CMK (cell line): ENCODE results near the gene STUB1.

ENCODE experiments used
- DNase-seq: peaks from one replicate; pipeline ENCODE4 v3.0.0-alpha.2; 2010; ENCODE audit warnings: low read depth

The STUB1 gene

GRCh38 chr16:679814-680624 lies at the start of gene STUB1:
TSS of gene STUB1 (plus strand) at chr16:680410. CDS start at chr16:680526, 116 bp downstream.
- no peak for DNase-seq

DNA sequence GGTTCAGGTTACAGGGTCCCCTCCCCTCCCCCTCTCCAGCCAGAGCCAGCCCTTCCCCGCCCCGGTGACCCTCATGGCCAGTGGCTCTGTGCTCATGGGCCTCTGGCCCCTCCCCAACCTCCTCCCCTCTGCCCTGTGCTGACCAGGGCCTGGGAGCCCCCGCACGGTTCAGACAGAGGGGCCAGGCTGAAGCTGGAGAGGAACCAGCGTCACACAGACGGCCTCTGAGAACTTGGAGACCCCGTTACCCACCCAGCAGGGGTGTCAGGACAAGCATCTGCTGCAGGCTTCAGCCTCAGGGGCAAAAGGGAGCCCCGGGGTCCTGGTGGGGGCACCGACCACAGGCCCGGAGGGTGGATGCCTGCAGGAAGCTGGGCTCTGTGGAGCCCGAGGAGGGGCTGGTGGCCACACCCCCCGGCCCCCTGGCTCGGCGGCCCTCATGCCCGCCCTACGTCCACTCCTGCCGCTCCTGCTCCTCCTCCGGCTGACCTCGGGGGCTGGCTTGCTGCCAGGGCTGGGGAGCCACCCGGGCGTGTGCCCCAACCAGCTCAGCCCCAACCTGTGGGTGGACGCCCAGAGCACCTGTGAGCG lies 49.3 kb upstream of the STUB1 start, which contains the start of gene WFIKKN1:
Gene WFIKKN1 (plus strand): TSS at position 171 of the 591 bp plus-strand sequence. CDS start 269 bp downstream, at position 440.
- no peak for DNase-seq

DNA sequence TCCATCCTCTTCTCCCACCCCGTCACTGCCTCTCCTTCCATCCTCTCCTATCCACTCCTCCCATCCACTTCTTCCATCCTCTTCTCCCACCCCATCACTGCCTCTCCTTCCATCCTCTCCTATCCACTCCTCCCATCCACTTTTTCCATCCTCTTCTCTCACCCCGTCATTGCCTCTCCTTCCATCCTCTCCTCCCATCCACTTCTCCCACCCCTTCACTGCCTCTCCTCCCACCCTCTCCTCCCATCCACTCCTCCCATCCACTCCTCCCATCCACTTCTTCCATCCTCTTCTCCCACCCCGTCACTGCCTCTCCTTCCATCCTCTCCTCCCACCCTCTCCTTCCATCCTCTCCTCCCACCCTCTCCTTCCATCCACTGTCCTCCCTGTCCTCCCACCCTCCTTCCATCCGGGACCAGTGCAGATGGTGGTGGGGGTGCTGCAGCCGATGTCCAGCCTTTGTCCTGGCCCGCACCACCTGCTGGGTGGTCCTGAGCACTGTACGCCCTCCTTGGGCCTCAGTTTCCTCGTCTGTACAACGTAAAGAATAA lies 48.3 kb upstream of the STUB1 start:
- no peak for DNase-seq

- no peak for DNase-seq
These were observed 47.5 kb upstream of the STUB1 start for GRCh38 chr16:632486-633335.

DNA sequence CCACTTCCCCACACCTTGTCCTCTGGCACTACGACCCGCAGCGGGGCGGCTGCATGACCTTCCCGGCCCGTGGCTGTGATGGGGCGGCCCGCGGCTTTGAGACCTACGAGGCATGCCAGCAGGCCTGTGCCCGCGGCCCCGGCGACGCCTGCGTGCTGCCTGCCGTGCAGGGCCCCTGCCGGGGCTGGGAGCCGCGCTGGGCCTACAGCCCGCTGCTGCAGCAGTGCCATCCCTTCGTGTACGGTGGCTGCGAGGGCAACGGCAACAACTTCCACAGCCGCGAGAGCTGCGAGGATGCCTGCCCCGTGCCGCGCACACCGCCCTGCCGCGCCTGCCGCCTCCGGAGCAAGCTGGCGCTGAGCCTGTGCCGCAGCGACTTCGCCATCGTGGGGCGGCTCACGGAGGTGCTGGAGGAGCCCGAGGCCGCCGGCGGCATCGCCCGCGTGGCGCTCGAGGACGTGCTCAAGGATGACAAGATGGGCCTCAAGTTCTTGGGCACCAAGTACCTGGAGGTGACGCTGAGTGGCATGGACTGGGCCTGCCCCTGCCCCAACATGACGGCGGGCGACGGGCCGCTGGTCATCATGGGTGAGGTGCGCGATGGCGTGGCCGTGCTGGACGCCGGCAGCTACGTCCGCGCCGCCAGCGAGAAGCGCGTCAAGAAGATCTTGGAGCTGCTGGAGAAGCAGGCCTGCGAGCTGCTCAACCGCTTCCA lies 46.7 kb upstream of the STUB1 start:
- no peak for DNase-seq

- DNase-seq = no peak
These were observed 46.0 kb upstream of the STUB1 start for GRCh38 chr16:634051-634670.

DNA sequence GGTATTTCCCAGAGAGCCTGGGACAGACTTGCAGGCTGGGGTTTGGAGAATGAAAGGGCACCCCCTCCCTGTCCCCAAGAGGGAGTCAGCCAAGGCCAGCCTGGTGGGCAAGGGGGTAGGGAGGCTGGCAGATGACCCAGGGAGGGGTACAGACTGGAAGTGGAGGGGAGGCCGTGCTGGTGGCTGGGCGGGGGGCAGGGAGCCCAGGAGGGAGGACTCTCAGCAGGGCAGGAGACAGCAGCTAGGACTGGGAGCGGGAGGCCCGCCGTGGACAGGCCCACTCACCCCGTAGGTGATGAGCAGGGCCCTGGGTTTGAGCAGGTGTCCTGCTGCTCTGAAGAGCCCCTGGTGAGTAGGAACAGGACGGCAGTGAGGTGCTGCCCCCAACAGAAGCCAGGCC lies 45.2 kb upstream of the STUB1 start:
- DNase-seq = no peak

DNA sequence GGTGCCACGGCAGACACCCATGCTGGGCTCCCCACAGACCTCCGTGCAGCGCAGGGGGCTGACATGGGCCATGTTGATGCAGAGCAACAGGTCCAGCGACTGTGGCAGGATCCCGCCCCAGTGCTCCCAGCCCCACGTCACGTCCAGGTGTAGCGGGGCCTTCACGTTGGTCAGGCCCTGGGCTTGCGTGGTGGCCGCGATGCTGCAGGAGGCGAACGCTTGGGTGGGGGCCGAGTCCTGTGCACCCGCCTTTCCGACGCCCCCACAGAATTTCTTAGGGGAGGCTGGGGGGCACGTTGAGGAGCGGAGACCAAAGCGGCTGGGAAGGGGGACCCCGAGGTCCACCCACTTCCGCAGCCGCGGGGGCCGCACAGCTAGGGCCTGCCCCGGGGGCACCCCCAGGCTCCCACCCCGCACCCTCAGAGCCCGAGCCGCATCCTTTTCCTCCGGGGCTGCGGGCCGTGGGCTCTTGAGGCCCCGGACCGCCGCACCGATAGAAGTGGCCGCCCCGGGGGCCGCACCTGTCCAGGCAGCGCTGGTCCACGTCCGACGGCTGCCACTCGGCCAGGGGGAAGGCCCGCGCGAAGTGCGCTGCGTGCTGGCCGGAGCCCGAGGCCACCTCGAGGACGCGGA lies 44.5 kb upstream of the STUB1 start:
- no peak for DNase-seq

GRCh38 chr16:636206-637080 lies 43.8 kb upstream of the STUB1 start, which contains the start of gene METTL26:
TSS of gene METTL26 (minus strand) at chr16:636305. CDS start at chr16:636290, 15 bp downstream.
- DNase-seq = peak; percentile 91

GRCh38 chr16:637081-638018 lies 42.9 kb upstream of the STUB1 start:
- no peak for DNase-seq

DNA sequence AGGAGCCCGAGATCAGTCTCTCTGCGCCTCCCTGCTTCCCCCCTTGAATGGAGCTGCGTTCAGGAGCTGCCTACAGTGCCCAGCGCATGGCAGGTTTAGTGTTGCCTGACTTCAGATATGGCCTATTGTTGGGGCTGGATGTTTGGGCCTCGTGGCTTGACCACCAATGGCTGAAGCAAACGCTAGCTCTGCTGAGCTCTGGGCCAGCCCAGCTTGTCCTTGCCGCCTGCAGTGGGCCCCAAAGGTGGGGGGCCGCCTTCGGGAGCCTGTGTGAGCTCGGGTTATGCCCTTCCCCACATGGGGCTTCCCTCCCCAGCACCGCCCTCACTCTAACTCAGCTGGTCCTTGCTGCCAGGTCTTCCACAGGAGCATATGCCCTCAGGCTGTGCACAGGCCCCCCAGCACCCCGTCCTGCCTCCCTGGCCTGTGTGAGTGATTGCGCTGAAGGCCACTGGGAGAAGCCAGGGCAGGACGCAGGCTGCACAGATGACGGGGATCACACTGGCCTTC lies 42.1 kb upstream of the STUB1 start:
- no peak for DNase-seq

DNA sequence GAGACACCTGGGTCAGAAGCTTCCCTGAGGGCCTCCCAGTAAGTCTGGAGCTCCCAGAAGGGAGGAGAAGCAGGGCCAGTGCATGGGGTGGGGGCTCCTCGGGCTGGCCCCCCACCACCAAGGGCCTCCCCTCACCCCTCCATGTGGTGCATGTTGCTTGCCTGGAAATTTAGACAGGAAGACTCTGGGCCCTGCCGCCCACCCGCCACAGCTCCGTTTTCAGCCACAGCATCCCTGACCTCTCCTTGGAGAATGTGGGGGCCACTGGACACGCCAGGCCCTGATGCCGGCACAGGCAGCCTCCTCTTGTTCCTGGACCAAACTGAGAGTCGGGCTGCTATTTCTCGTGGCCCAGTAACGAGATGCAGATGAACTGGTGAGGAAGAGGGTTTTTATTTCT lies 41.4 kb upstream of the STUB1 start:
- no peak for DNase-seq

DNA sequence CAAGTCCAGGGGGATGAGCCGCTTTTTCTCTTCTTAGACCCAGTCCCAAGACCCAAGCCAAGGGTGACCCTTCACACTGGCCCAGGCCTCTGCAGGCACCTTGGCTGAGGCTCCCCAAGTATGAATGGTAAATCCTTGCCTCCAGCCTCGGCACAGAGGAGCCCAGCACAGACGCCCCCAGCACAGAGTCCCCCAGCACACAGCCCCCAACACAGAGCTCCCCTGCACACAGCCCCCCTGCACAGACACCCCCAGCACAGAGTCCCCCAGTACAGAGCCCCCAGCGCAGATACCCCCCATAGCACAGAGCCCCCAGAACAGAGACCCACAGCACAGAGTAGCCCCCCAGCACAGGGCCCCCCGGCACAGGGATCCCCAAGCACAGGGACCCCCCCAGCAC lies 39.6 kb upstream of the STUB1 start:
- no peak for DNase-seq

DNA sequence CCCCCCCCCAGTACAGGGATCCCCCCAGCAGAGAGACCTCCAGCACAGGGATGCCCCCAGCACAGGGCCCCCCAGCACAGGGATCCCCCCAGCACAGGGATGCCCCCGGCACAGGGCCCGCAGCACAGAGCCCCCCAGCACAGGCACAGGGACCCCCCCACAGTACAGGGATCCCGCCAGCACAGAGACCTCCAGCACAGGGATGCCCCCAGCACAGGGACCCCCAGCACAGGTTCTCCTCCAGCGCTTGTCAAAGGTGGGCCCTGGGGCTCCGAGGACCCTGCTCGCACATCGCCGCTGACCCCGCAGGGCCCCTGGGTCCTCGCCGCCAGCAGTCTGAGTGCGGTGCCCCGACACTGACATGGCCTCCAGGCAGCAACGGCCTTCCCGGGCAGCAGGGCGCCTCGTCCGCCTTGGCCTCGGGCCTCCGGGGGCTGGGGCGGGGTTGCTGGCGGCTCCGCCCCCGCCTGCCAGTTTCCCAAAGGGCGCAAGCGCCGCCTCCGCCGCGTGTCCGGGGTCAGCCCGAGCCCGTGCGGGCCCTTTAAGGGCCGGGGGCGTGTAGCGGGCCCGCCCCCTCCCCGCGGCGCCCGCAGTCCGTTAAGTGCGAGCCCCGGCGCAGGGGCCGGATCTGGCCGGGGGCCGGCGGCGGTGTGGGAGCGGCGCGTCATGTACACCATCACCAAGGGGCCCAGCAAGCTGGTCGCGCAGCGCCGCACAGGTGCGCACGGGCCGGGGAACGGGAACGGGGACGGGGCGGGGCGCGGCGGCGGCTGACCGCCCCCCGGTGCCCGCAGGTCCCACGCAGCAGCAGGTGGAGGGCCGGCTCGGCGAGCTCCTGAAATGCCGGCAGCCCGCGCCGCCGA lies 38.7 kb upstream of the STUB1 start, which contains the start of gene MCRIP2:
Gene MCRIP2 (plus strand): TSS at position 503 of the 863 bp plus-strand sequence. CDS start 164 bp downstream, at position 667.
- DNase-seq = no peak

DNA sequence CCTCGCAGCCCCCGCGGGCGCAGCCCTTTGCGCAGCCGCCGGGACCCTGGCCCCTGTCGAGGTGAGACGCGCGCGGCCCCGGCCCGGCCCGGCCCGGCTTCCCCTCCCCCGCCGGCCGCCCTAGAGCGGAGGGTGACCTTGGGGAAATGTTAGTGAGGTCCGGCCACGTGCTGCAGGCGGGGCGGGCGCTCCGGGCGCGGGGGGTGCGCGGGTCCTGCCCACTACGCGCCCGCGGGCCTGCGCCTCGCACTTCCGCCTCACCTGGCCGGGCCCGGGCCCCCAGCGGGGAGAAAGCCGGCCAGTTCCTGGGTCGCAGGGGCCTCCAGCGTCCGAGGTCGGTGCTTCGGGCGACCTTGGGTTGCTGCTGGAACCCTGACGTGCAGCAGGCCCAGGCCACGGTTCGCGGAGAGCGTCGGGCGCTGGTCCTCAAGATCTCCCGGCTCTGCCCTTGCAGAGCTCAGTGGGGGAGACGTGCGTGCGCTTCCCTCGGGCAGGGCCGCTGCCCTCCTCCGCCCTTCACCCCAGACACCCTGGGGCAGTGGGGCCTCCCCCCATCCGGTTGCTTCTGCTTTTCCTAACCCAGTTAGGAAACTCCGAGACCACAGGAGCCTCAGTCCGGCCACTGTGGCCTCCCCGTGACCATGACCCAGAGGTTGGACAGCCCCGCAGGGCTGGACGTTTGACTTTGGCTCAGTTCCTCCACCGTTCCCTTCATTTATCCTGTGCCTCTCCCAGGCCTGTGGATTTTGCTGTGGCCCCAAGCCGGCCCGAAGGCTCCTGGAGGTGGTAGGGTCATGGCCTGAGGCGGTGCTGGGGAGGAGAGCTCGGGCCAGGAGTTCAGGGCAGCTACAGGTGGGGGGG lies 37.8 kb upstream of the STUB1 start:
- DNase-seq = no peak

DNA sequence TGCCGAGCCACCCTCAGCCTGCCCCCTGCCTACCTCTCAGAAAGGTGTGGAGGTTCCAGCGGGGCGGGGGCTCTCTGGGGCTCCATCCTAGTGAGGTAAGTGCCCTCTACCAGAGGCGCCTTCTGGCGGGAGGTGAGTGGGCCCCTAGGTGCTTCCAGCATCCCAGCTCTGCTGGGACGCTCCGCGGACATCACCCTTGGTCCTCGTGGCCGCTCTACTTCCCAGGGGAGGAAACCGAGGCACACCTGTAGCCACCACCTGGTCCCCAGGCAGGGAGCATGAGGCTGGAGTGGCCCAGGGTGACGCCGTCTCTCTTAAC lies 37.2 kb upstream of the STUB1 start:
- no peak for DNase-seq
